ENCODE data around the gene DMTF1. TPM values are rescaled to one million over a fixed set of nuclear protein-coding genes. Genes with fewer than 3 reads are reported as not detected.

The DMTF1 gene
- total and polyA plus RNA-seq, 9 of the 15 experiments (the other 6 are each of a cell fraction or from before 2014, with no cell fraction given), result 25.7 to 208 (median 74.7) TPM

DNA sequence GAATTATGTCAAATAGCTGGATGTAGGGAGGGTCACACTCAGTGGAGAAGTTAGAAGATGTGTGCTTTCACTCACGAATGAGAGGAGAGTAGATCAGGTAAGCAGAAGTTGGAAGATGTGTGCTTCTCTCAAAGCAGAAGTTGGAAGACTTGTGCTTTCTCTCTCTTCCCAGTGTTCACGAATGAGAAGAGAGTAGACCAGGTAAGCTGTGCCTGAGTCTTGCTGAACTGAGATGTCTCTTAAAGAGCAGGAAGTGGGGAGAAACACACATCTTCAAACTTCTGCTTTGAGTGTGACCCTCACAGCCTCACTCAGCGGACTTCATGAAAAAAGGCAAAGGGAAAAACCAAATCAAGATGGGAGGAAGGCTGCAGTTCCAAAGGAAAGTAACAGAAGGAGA lies 74.2 kb downstream of the DMTF1 start:
- FAIRE-seq (no peak), ATAC-seq (no peak), DNase-seq (ENCODE audit: extremely low read depth in 1 of 4, low spot score in 3 of 4) (no peak)
- H3K27ac ChIP-seq (ENCODE audit: extremely low read depth, low read depth, low read length), result no peak overlapping the region
- ChIA-PET CTCF (ENCODE audit: low intra/inter-chr PET ratio) (interaction anchor here (0.6 kb wide), 1 partner anchor 67 kb away, joined by 4 read pairs; no protein-coding TSS in a partner anchor), POLR2A (no interaction called here)
- no peaks in the 10 kb centered on the region for H3K9me1 ChIP-seq (ENCODE audit: control insufficient read depth, insufficient read depth, low read length)
- no peaks in the 10 kb centered on the region for H3K79me2 ChIP-seq (ENCODE audit: control insufficient read depth, insufficient read depth, low read length)
- no peaks in the 10 kb centered on the region for H3K9me3 ChIP-seq (replicated peaks; ENCODE audit: control insufficient read depth, insufficient read depth, low read depth, low read length)
- peaks cover 18 to 23% of the 10 kb centered on the region in 2 experiments; a peak in 4 of 5 replicates for H3K27me3 ChIP-seq (ENCODE audit: control insufficient read depth in 2 of 2, insufficient read depth in 2 of 2, low read length in 2 of 2)
- no TSS peak for BruUV-seq (replicated peaks)
- 3% methylated on average over 3 of the region's 3 CpGs for WGBS (ENCODE audit: insufficient coverage, low coverage, missing lambda C conversion rate)
- no peak overlapping the region for H3K9ac ChIP-seq (ENCODE audit: insufficient read depth in 1 of 2, low read depth in 2 of 2, low read length in 2 of 2)
- no peaks in the 10 kb centered on the region for H4K20me1 ChIP-seq (replicated peaks; ENCODE audit: control insufficient read depth, insufficient read depth, low read length)
- H3K4me1 ChIP-seq (replicated peaks in 1 of 2; ENCODE audit: control insufficient read depth in 2 of 2, insufficient read depth in 2 of 2, low read length in 2 of 2), result no peaks in the 10 kb centered on the region
- H3K36me3 ChIP-seq (ENCODE audit: control insufficient read depth, insufficient read depth, low read length), result no peaks in the 10 kb centered on the region
- no peak overlapping the region for H2AFZ ChIP-seq (ENCODE audit: low read depth, low read length)
- H3K4me2 ChIP-seq (ENCODE audit: insufficient read depth, low read length), result no peak overlapping the region
- intact Hi-C loops (cut with micrococcal nuclease), result no loop called here
- in situ Hi-C loops (cut with MboI), result no loop called here
- no peak overlapping the region for H3K4me3 ChIP-seq
- no peak for TF ChIP-seq TEAD2 (tag; IDR thresholded peaks at IDR 0.05)
- TF ChIP-seq, protein P1, sequence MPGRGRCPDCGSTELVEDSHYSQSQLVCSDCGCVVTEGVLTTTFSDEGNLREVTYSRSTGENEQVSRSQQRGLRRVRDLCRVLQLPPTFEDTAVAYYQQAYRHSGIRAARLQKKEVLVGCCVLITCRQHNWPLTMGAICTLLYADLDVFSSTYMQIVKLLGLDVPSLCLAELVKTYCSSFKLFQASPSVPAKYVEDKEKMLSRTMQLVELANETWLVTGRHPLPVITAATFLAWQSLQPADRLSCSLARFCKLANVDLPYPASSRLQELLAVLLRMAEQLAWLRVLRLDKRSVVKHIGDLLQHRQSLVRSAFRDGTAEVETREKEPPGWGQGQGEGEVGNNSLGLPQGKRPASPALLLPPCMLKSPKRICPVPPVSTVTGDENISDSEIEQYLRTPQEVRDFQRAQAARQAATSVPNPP (IDR thresholded peaks at IDR 0.05; ENCODE audit: borderline replicate concordance, insufficient read depth, insufficient read length), result no peak
- TF ChIP-seq HNRNPH1 (optimal IDR thresholded peaks at IDR 0.05; ENCODE audit: low read depth, low read length), result no peak
- no peak for TF ChIP-seq NR4A1 (CRISPR knock-in tag; IDR thresholded peaks at IDR 0.05)
- no peak for TF ChIP-seq NR4A1 (tag; IDR thresholded peaks at IDR 0.05)
- no peak for TF ChIP-seq ZNF583 (CRISPR knock-in tag; IDR thresholded peaks at IDR 0.05)
- TF ChIP-seq SRSF1 (IDR thresholded peaks at IDR 0.05; ENCODE audit: low read depth, low read length), result no peak
- TF ChIP-seq MAFG (tag; conservative IDR thresholded peaks at IDR 0.05), result no peak
- no peak for TF ChIP-seq BMI1 (IDR thresholded peaks at IDR 0.05; ENCODE audit: low read length)
- no peak for TF ChIP-seq NFE2L1 (tag; IDR thresholded peaks at IDR 0.05; ENCODE audit: borderline replicate concordance, low read depth)
- TF ChIP-seq, protein P2, sequence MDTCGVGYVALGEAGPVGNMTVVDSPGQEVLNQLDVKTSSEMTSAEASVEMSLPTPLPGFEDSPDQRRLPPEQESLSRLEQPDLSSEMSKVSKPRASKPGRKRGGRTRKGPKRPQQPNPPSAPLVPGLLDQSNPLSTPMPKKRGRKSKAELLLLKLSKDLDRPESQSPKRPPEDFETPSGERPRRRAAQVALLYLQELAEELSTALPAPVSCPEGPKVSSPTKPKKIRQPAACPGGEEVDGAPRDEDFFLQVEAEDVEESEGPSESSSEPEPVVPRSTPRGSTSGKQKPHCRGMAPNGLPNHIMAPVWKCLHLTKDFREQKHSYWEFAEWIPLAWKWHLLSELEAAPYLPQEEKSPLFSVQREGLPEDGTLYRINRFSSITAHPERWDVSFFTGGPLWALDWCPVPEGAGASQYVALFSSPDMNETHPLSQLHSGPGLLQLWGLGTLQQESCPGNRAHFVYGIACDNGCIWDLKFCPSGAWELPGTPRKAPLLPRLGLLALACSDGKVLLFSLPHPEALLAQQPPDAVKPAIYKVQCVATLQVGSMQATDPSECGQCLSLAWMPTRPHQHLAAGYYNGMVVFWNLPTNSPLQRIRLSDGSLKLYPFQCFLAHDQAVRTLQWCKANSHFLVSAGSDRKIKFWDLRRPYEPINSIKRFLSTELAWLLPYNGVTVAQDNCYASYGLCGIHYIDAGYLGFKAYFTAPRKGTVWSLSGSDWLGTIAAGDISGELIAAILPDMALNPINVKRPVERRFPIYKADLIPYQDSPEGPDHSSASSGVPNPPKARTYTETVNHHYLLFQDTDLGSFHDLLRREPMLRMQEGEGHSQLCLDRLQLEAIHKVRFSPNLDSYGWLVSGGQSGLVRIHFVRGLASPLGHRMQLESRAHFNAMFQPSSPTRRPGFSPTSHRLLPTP (IDR thresholded peaks at IDR 0.05; ENCODE audit: borderline replicate concordance, extremely low read depth, insufficient read length), result no peak
- TF ChIP-seq FOXA3 (CRISPR knock-in tag; conservative IDR thresholded peaks at IDR 0.05 in 1 of 2, IDR thresholded peaks at IDR 0.05 in 1 of 2), result no peak
- TF ChIP-seq ZNF347 (CRISPR knock-in tag; IDR thresholded peaks at IDR 0.05; ENCODE audit: low read depth), result no peak
- TF ChIP-seq POLR2H (tag; IDR thresholded peaks at IDR 0.05; ENCODE audit: low read depth), result no peak
- TF ChIP-seq, protein P3, sequence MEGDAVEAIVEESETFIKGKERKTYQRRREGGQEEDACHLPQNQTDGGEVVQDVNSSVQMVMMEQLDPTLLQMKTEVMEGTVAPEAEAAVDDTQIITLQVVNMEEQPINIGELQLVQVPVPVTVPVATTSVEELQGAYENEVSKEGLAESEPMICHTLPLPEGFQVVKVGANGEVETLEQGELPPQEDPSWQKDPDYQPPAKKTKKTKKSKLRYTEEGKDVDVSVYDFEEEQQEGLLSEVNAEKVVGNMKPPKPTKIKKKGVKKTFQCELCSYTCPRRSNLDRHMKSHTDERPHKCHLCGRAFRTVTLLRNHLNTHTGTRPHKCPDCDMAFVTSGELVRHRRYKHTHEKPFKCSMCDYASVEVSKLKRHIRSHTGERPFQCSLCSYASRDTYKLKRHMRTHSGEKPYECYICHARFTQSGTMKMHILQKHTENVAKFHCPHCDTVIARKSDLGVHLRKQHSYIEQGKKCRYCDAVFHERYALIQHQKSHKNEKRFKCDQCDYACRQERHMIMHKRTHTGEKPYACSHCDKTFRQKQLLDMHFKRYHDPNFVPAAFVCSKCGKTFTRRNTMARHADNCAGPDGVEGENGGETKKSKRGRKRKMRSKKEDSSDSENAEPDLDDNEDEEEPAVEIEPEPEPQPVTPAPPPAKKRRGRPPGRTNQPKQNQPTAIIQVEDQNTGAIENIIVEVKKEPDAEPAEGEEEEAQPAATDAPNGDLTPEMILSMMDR (IDR thresholded peaks at IDR 0.05 in 2 of 3, conservative IDR thresholded peaks at IDR 0.05 in 1 of 3; ENCODE audit: insufficient read depth in 2 of 3, low read depth in 1 of 3, low read length in 3 of 3), result no peak
- TF ChIP-seq GABPB2 (CRISPR knock-in tag; conservative IDR thresholded peaks at IDR 0.05), result no peak

Measured in K562 (cell line).